Subcutaneous abdominal adipose tissue (tissue), 5 donors: ENCODE results near the gene RNF2.

Experiments used
- H3K27ac ChIP-seq: one replicate; pipeline ENCODE4 v1.7.0; 2013; ENCODE audit warnings: low read depth, mild to moderate bottlenecking, inconsistent platforms, low read length, moderate library complexity
- H3K27me3 ChIP-seq, 5 donors: one replicate each; pipeline ENCODE4 v1.7.0; 2013; ENCODE audit warnings: low read length in 5 of 5, inconsistent platforms in 1 of 5; ENCODE audit not compliant: control insufficient read depth in 5 of 5, insufficient read depth in 4 of 5
- H3K36me3 ChIP-seq, 5 donors: one replicate each; pipeline ENCODE4 v1.7.0; 2013; ENCODE audit warnings: low read length in 5 of 5; ENCODE audit not compliant: control insufficient read depth in 5 of 5, insufficient read depth in 5 of 5
- H3K4me1 ChIP-seq, 5 donors: one replicate each; pipeline ENCODE4 v1.7.0; 2013; ENCODE audit warnings: low read length in 5 of 5, mild to moderate bottlenecking in 3 of 5, moderate library complexity in 1 of 5; ENCODE audit not compliant: control insufficient read depth in 5 of 5, insufficient read depth in 5 of 5
- H3K4me3 ChIP-seq, 5 donors: one replicate each; pipeline ENCODE4 v1.7.0; 2013; ENCODE audit warnings: low read length in 5 of 5, low read depth in 1 of 5
- H3K9ac ChIP-seq, 5 donors: one replicate each; pipeline ENCODE4 v1.7.0; 2013; ENCODE audit warnings: low read length in 5 of 5, mild to moderate bottlenecking in 4 of 5, moderate library complexity in 3 of 5
- H3K9me3 ChIP-seq, 5 donors: one replicate each; pipeline ENCODE4 v1.7.0; 2013; ENCODE audit warnings: low read length in 5 of 5; ENCODE audit not compliant: control insufficient read depth in 5 of 5
- donor health status: healthy.
- donor health status: healthy.
- donor health status: healthy.
- donor health status: healthy.
- donor health status: healthy.

The RNF2 gene

GRCh38 chr1:185046668-185047067 is 1.3 kb downstream of the RNF2 start:
- Histone ChIP-seq H3K9me3 (no peaks in the 10 kb centered on the region), H3K4me3 (peak overlapping the region; percentile 83 to 96 (median 90)), H3K4me1 (peaks cover 0 to 33% (median 24%) of the 10 kb centered on the region in 5 donors), H3K36me3 (no peaks in the 10 kb centered on the region), H3K27ac (no peak overlapping the region), H3K27me3 (no peaks in the 10 kb centered on the region), H3K9ac (peak overlapping the region; percentile 48 to 94 (median 87))

- peaks cover 0 to 30% (median 21%) of the 10 kb centered on the region in 5 donors for H3K4me1 ChIP-seq
- peaks cover 0 to 2% (median 0%) of the 10 kb centered on the region in 5 donors for H3K36me3 ChIP-seq
- no peaks in the 10 kb centered on the region for H3K9me3 ChIP-seq
- no peaks in the 10 kb centered on the region for H3K27me3 ChIP-seq
- no peak overlapping the region for H3K27ac ChIP-seq
- no peak overlapping the region for H3K9ac ChIP-seq
- H3K4me3 ChIP-seq, result no peak overlapping the region
Observed at GRCh38 chr1:185049670-185050069, 4.3 kb downstream of the RNF2 start.

DNA sequence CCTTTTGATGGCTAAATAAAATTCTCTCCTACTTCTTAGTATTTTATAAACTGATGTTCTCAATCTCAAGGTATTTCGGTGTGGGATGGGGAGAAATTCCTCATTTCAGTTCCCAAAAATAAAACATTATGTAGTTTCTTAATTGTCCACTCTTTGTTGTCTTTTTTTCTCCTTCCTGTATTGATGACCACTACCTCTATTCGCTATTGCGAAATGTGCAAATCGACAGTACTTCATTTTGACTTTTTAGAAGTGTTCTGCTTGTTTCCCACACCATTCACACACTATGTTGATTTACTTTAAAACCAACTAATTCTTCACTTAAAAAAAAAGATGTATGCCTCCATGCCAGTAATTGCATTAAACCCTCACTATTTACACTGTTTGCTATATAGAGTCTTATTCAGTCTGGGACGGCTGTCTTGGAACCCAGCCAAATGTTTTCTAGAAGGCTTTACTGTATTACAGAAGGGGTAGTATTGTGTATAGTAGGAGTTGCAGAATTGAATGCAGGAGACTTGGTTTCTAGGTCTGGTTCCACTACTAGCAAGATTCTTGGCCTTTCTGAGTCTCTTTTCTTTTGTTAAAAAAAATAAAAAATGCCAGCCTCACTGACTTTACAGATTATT is 5.6 kb downstream of the RNF2 start:
- Histone ChIP-seq H3K4me1 (peaks cover 0 to 24% (median 15%) of the 10 kb centered on the region in 5 donors), H3K36me3 (peaks cover 0 to 2% (median 0%) of the 10 kb centered on the region in 5 donors), H3K9ac (no peak overlapping the region), H3K27me3 (no peaks in the 10 kb centered on the region), H3K9me3 (no peaks in the 10 kb centered on the region), H3K27ac (no peak overlapping the region), H3K4me3 (no peak overlapping the region)

DNA sequence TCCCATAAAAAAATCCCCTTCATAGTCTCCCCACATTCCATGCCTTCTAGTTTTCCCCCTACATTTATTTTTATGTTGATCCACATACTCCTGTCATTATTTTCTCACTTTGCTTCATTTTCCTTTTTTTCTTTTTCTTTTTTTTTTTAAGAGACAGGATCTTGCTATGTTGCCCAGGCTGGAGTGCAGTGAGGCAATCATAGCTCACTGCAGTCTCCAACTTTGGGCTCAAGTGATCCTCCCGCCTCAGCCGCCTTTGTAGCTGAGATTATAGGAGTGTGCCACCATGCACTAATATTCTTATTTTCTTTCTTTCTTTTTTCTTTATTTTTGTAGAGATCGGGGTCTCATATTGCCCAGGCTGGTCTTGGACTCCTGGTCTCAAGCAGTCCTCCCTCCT is 7.8 kb downstream of the RNF2 start:
- H3K36me3 ChIP-seq, result peaks cover 0 to 2% (median 0%) of the 10 kb centered on the region in 5 donors
- no peak overlapping the region for H3K27ac ChIP-seq
- no peaks in the 10 kb centered on the region for H3K9me3 ChIP-seq
- H3K27me3 ChIP-seq, result no peaks in the 10 kb centered on the region
- no peak overlapping the region for H3K4me3 ChIP-seq
- peaks cover 0 to 7% (median 5%) of the 10 kb centered on the region in 5 donors for H3K4me1 ChIP-seq
- no peak overlapping the region for H3K9ac ChIP-seq

DNA sequence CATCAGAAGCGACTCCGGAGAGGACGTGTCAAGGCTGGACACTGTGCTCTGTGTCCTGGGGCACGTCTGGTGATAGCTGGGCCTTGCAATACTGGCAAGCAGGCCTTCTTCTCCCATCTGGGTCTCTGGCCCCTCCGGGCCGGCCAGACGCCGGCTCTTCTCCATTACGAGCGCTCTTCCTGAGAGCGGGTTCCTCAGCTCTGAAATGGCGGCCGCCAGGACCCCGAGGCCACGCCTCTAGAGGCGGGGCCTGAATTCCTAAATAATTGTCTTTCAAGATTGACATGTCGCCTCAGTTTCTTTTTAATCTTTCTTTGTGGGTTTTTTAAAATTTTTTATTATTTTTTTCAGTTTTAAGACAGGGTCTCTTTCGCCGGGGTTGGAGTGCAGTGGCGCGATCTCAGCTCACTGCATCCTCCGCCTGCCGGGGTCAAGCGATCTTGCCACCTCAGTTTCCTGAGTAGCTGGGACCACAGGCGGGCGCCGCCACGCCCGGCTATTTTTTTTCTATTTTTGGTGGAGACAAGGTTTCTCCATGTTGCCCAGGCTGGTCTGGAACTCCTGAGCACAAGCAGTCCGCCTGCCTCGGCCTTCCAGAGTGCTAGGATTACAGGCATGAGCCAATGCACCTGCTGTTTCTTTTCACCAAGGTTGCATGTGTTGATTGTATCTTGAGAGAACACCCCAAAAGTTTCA is 9.2 kb downstream of the RNF2 start:
- Histone ChIP-seq H3K9ac (no peak overlapping the region), H3K27me3 (no peaks in the 10 kb centered on the region), H3K4me1 (peaks cover 0 to 19% (median 13%) of the 10 kb centered on the region in 5 donors), H3K36me3 (peaks cover 0 to 2% (median 0%) of the 10 kb centered on the region in 5 donors), H3K27ac (no peak overlapping the region), H3K4me3 (no peak overlapping the region), H3K9me3 (no peaks in the 10 kb centered on the region)

- H3K27ac ChIP-seq, result no peak overlapping the region
- H3K27me3 ChIP-seq, result no peaks in the 10 kb centered on the region
- peaks cover 0 to 2% (median 0%) of the 10 kb centered on the region in 5 donors for H3K36me3 ChIP-seq
- no peaks in the 10 kb centered on the region for H3K9me3 ChIP-seq
- H3K9ac ChIP-seq, result no peak overlapping the region
- peaks cover 0 to 20% (median 11%) of the 10 kb centered on the region in 5 donors for H3K4me1 ChIP-seq
- H3K4me3 ChIP-seq, result no peak overlapping the region
Observed at GRCh38 chr1:185058110-185058509, 12.8 kb downstream of the RNF2 start.

GRCh38 chr1:185058876-185059275 is 13.5 kb downstream of the RNF2 start:
- Histone ChIP-seq H3K36me3 (peaks cover 0 to 2% (median 0%) of the 10 kb centered on the region in 5 donors), H3K27ac (no peak overlapping the region), H3K27me3 (no peaks in the 10 kb centered on the region), H3K4me1 (peaks cover 0 to 24% (median 14%) of the 10 kb centered on the region in 5 donors), H3K9me3 (no peaks in the 10 kb centered on the region), H3K4me3 (no peak overlapping the region), H3K9ac (peak overlapping the region in 1 of 5 donors; percentile 25)

DNA sequence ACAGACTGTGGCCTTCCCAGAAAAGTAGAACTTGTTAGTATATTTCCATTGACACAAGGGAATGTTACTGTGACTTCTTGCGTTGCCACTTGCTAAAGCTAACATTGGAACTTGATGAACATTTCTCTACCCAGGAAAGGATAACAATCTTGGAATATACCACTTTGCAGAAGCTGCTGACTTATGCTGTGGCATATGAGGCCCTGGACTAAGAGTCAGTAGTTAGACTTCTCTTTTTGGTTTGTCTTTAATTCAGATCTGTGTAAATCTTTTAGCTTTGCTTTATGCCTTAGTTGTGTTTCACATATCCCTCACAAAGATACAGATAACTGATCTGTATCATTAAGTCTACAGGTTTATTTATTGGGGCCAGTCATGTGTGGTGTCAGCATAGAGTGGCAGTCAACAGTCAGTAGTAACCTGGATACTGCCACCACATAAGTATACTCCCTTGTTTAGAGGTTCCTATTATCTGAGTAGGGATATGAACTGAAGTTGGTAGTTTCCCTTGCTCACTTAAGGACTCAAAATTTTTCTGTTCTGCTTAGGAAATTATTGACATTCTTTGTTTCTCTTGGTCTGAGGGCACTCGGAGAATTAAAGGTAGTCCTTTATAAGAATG is 14.7 kb downstream of the RNF2 start:
- H3K27ac ChIP-seq, result no peak overlapping the region
- H3K9ac ChIP-seq, result no peak overlapping the region
- no peaks in the 10 kb centered on the region for H3K27me3 ChIP-seq
- peaks cover 0 to 5% (median 0%) of the 10 kb centered on the region in 5 donors for H3K9me3 ChIP-seq
- H3K4me3 ChIP-seq, result no peak overlapping the region
- no peaks in the 10 kb centered on the region for H3K36me3 ChIP-seq
- peaks cover 0 to 24% (median 14%) of the 10 kb centered on the region in 5 donors for H3K4me1 ChIP-seq

GRCh38 chr1:185062710-185063370 is 17.5 kb downstream of the RNF2 start:
- H3K27me3 ChIP-seq, result no peaks in the 10 kb centered on the region
- H3K4me1 ChIP-seq, result peaks cover 0 to 24% (median 14%) of the 10 kb centered on the region in 5 donors
- H3K9ac ChIP-seq, result no peak overlapping the region
- H3K4me3 ChIP-seq, result no peak overlapping the region
- H3K27ac ChIP-seq, result no peak overlapping the region
- H3K9me3 ChIP-seq, result peaks cover 0 to 5% (median 0%) of the 10 kb centered on the region in 5 donors
- peaks cover 0 to 4% (median 0%) of the 10 kb centered on the region in 5 donors for H3K36me3 ChIP-seq
